ENCODE measurements around the gene RHBDF1.

RHBDF1 gene

GRCh38 chr16:89391-90302, 17.2 kb upstream of the RHBDF1 start (continued):
- TF ChIP-seq, protein P1, sequence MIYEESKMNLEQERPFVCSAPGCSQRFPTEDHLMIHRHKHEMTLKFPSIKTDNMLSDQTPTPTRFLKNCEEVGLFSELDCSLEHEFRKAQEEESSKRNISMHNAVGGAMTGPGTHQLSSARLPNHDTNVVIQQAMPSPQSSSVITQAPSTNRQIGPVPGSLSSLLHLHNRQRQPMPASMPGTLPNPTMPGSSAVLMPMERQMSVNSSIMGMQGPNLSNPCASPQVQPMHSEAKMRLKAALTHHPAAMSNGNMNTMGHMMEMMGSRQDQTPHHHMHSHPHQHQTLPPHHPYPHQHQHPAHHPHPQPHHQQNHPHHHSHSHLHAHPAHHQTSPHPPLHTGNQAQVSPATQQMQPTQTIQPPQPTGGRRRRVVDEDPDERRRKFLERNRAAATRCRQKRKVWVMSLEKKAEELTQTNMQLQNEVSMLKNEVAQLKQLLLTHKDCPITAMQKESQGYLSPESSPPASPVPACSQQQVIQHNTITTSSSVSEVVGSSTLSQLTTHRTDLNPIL (CRISPR knock-in tag; IDR thresholded peaks at IDR 0.05; ENCODE audit: low read depth) = no peak
- TF ChIP-seq, protein P2, sequence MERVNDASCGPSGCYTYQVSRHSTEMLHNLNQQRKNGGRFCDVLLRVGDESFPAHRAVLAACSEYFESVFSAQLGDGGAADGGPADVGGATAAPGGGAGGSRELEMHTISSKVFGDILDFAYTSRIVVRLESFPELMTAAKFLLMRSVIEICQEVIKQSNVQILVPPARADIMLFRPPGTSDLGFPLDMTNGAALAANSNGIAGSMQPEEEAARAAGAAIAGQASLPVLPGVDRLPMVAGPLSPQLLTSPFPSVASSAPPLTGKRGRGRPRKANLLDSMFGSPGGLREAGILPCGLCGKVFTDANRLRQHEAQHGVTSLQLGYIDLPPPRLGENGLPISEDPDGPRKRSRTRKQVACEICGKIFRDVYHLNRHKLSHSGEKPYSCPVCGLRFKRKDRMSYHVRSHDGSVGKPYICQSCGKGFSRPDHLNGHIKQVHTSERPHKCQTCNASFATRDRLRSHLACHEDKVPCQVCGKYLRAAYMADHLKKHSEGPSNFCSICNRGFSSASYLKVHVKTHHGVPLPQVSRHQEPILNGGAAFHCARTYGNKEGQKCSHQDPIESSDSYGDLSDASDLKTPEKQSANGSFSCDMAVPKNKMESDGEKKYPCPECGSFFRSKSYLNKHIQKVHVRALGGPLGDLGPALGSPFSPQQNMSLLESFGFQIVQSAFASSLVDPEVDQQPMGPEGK (CRISPR knock-in tag; IDR thresholded peaks at IDR 0.05; ENCODE audit: borderline replicate concordance) = no peak
- no peak for TF ChIP-seq ARNTL (CRISPR knock-in tag; IDR thresholded peaks at IDR 0.05; ENCODE audit: borderline replicate concordance, low read depth)

DNA sequence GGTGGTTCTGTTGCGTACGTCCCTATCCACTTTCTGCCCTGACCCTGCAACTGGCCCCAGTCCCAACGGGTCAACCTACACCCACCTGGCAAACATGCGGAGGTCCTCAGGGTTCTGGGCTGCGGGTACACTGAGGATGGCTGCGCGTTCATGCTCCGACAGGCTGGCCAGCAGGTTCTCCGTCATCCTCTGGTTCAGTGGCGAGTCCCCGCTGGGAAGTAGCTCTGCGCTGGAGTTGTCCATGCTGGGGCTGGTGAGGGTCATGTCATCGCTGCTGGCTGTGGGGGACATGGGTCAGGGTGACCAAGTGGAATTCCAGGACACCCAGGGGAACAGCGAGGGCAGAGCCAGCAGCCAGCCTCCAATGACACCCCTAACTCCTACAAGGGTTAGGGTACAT, 16.2 kb upstream of the RHBDF1 start:
- no peak for ATAC-seq
- TF ChIP-seq, protein P2 (CRISPR knock-in tag; IDR thresholded peaks at IDR 0.05; ENCODE audit: borderline replicate concordance) = no peak
- no peak for TF ChIP-seq ZFP3 (CRISPR knock-in tag; IDR thresholded peaks at IDR 0.05)
- TF ChIP-seq, protein P3, sequence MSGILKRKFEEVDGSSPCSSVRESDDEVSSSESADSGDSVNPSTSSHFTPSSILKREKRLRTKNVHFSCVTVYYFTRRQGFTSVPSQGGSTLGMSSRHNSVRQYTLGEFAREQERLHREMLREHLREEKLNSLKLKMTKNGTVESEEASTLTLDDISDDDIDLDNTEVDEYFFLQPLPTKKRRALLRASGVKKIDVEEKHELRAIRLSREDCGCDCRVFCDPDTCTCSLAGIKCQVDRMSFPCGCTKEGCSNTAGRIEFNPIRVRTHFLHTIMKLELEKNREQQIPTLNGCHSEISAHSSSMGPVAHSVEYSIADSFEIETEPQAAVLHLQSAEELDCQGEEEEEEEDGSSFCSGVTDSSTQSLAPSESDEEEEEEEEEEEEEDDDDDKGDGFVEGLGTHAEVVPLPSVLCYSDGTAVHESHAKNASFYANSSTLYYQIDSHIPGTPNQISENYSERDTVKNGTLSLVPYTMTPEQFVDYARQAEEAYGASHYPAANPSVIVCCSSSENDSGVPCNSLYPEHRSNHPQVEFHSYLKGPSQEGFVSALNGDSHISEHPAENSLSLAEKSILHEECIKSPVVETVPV (CRISPR knock-in tag; IDR thresholded peaks at IDR 0.05) = no peak

- TF ChIP-seq, protein P3 (CRISPR knock-in tag; IDR thresholded peaks at IDR 0.05) = no peak
- TF ChIP-seq GLIS3 (CRISPR knock-in tag; IDR thresholded peaks at IDR 0.05) (no peak), TOX (CRISPR knock-in tag; IDR thresholded peaks at IDR 0.05; ENCODE audit: borderline replicate concordance) (no peak), ZFP3 (CRISPR knock-in tag; IDR thresholded peaks at IDR 0.05) (no peak), ZC3H10 (CRISPR knock-in tag; IDR thresholded peaks at IDR 0.05) (no peak), SNAI2 (CRISPR knock-in tag; IDR thresholded peaks at IDR 0.05) (no peak), ZNF8 (CRISPR knock-in tag; IDR thresholded peaks at IDR 0.05) (no peak), ISL1 (CRISPR knock-in tag; IDR thresholded peaks at IDR 0.05) (no peak)
- TF ChIP-seq, protein P4, sequence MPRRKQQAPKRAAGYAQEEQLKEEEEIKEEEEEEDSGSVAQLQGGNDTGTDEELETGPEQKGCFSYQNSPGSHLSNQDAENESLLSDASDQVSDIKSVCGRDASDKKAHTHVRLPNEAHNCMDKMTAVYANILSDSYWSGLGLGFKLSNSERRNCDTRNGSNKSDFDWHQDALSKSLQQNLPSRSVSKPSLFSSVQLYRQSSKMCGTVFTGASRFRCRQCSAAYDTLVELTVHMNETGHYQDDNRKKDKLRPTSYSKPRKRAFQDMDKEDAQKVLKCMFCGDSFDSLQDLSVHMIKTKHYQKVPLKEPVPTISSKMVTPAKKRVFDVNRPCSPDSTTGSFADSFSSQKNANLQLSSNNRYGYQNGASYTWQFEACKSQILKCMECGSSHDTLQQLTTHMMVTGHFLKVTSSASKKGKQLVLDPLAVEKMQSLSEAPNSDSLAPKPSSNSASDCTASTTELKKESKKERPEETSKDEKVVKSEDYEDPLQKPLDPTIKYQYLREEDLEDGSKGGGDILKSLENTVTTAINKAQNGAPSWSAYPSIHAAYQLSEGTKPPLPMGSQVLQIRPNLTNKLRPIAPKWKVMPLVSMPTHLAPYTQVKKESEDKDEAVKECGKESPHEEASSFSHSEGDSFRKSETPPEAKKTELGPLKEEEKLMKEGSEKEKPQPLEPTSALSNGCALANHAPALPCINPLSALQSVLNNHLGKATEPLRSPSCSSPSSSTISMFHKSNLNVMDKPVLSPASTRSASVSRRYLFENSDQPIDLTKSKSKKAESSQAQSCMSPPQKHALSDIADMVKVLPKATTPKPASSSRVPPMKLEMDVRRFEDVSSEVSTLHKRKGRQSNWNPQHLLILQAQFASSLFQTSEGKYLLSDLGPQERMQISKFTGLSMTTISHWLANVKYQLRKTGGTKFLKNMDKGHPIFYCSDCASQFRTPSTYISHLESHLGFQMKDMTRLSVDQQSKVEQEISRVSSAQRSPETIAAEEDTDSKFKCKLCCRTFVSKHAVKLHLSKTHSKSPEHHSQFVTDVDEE (CRISPR knock-in tag; IDR thresholded peaks at IDR 0.05) = no peak
- no peak for ATAC-seq
These were observed 14.1 kb upstream of the RHBDF1 start for GRCh38 chr16:86483-86952.

DNA sequence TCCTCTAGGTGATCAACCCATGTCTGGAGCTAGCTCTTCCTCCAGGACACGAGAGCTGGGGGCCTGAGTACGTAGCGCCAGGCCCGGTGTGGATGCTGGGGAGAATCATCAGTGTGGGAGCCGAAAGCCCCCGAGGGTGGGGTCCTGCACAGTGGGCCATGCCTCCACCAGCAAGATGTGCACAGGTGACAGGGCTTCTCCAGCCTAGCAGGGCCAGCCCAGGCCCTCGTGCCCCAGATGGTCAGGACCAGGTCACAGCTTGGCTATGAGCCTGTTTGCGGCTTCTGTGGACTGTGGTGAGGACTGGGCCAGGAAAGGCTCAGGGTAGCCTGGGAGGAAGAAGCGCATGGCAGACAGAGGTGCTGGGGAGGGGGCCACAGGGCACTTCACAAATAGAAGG, 13.4 kb upstream of the RHBDF1 start:
- ATAC-seq = no peak
- TF ChIP-seq, protein P1 (CRISPR knock-in tag; IDR thresholded peaks at IDR 0.05; ENCODE audit: low read depth) = no peak
- TF ChIP-seq, protein P2 (CRISPR knock-in tag; IDR thresholded peaks at IDR 0.05; ENCODE audit: borderline replicate concordance) = no peak
- TF ChIP-seq ZFP3 (CRISPR knock-in tag; IDR thresholded peaks at IDR 0.05) (no peak), ISL1 (CRISPR knock-in tag; IDR thresholded peaks at IDR 0.05) (no peak), ZNF565 (CRISPR knock-in tag; conservative IDR thresholded peaks at IDR 0.05; ENCODE audit: low read depth) (no peak), OSR1 (CRISPR knock-in tag; IDR thresholded peaks at IDR 0.05) (no peak), GLIS3 (CRISPR knock-in tag; IDR thresholded peaks at IDR 0.05) (no peak), ARNTL (CRISPR knock-in tag; IDR thresholded peaks at IDR 0.05; ENCODE audit: borderline replicate concordance, low read depth) (no peak)
- TF ChIP-seq, protein P4 (CRISPR knock-in tag; IDR thresholded peaks at IDR 0.05) = no peak
